Effector memory CD4-positive, alpha-beta T cell (primary cell): ENCODE data around the gene MAPK8IP3.

Experiments used
- DNase-seq, 3 donors: peaks; one replicate each; pipeline ENCODE4 v3.0.0-alpha.2; 2020
- H3K27ac ChIP-seq: 2 replicates; pipeline ENCODE4 v1.7.0; 2013; ENCODE audit warnings: mild to moderate bottlenecking, low read length, moderate library complexity; ENCODE audit not compliant: insufficient read depth, poor library complexity, severe bottlenecking
- H3K27me3 ChIP-seq: replicated peaks from 2 replicates; pipeline ENCODE4 v1.7.0; 2013; ENCODE audit warnings: mild to moderate bottlenecking, low read length; ENCODE audit not compliant: insufficient read depth, control insufficient read depth, poor library complexity, severe bottlenecking
- H3K36me3 ChIP-seq: 2 replicates; pipeline ENCODE4 v1.7.0; 2013; ENCODE audit warnings: mild to moderate bottlenecking, low read length, moderate library complexity; ENCODE audit not compliant: control insufficient read depth, insufficient read depth
- H3K4me1 ChIP-seq: 2 replicates; pipeline ENCODE4 v1.7.0; 2013; ENCODE audit warnings: low read length, mild to moderate bottlenecking; ENCODE audit not compliant: control insufficient read depth, insufficient read depth, poor library complexity, severe bottlenecking
- H3K4me3 ChIP-seq: 2 replicates; pipeline ENCODE4 v1.7.0; 2013; ENCODE audit warnings: low read length, low read depth, mild to moderate bottlenecking; ENCODE audit not compliant: insufficient read depth, poor library complexity, severe bottlenecking
- H3K9me3 ChIP-seq: 2 replicates; pipeline ENCODE4 v1.7.0; 2013; ENCODE audit warnings: mild to moderate bottlenecking, low read length, moderate library complexity; ENCODE audit not compliant: control insufficient read depth

MAPK8IP3 gene

DNA sequence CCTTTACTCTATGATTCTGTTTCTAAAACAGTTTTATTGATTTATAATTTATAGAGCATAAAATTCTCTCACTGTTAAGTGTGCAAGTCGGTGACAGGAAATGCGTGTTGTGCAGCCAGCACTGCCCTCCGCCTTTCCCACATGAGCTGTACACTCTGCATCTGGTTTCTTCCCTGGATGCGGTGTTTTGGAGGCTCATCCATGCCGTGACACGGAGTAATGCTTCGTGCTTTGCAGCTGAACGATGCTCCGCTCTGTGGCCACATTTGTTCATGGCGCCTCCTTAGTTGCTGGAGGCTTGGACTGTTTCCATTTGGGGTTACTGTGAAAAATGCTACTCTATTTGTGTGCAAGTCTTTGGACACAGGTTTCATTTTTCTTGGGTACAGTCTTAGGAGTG, 94.7 kb downstream of the MAPK8IP3 start:
- Histone ChIP-seq H3K4me1 (no peaks in the 10 kb centered on the region), H3K4me3 (no peak overlapping the region), H3K36me3 (no peaks in the 10 kb centered on the region), H3K27me3 (no peaks in the 10 kb centered on the region), H3K27ac (no peak overlapping the region), H3K9me3 (no peaks in the 10 kb centered on the region)
- DNase-seq, result no peak

DNA sequence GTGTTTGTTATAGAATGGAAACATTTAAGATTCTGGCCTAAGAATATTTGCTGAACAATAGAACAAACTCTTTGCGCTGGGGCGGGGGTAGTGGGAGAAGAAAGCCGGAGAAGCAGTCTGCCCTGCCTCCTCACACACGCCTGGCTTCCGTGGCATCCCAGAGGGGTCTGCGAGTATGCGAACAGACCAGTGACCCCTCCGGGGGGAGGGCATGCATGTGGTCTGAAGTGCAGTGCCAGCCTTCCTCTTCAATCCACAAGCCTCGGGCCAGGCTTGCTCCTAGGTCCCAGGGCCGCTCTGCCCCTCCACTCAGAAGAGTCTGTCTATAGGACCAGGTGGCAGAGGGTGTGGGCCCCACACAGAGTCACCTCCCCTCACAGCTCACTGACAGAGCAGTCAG, 101.6 kb downstream of the MAPK8IP3 start:
- no peaks in the 10 kb centered on the region for H3K9me3 ChIP-seq
- no peak overlapping the region for H3K4me3 ChIP-seq
- peaks cover 38% of the 10 kb centered on the region for H3K36me3 ChIP-seq
- H3K27ac ChIP-seq, result no peak overlapping the region
- H3K4me1 ChIP-seq, result no peaks in the 10 kb centered on the region
- DNase-seq, result no peak
- H3K27me3 ChIP-seq, result no peaks in the 10 kb centered on the region

DNA sequence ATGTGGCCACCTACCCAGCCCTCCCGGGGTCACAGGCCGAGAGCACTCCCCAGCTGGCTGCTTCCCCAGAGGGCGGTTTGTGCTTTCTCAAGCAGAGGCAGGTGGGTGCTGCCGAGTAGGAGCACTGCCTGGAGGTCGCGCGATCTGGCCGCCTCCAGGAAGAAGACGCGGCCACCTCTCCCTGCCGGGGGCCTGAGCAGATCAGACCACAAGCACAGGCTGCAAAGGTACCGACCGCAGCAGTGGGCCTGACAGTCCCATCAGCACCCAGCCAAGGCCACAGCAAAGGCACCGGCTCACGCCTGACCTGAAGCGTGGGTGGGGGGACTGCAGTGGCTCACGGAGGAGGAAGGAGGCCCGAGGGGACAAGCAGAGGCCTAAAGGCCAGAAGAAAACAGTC, 102.7 kb downstream of the MAPK8IP3 start:
- Histone ChIP-seq H3K4me1 (no peaks in the 10 kb centered on the region), H3K9me3 (no peaks in the 10 kb centered on the region), H3K27me3 (no peaks in the 10 kb centered on the region), H3K27ac (no peak overlapping the region), H3K36me3 (peaks cover 42% of the 10 kb centered on the region), H3K4me3 (no peak overlapping the region)
- no peak for DNase-seq

DNA sequence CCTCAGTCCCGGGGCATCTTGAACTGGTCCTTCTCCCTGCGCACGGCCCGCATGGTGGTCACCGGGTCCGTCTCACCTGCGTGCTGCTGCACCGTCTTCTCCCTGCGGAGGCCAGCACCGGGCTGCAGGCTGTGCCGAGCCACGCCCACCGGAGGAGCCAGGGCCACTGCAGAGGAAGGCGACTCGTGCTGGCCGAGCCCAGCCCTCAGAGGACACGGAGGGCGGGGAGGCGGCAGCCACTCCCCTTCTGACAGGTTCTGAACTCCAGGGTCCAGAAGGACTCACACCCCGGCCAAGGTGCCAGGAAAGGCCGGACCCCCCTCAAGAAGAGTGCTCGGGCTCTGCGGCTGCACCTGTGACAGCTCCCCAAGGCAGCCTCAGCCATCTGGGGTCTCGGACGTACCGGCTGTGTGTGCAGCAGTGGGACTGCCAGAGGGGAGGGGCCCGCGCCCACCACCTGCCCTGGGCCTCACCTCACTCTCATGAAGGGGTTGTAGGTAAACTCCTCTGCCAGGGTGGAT, 103.3 kb downstream of the MAPK8IP3 start:
- H3K36me3 ChIP-seq, result peaks cover 44% of the 10 kb centered on the region
- H3K4me1 ChIP-seq, result no peaks in the 10 kb centered on the region
- H3K9me3 ChIP-seq, result no peaks in the 10 kb centered on the region
- H3K4me3 ChIP-seq, result no peak overlapping the region
- DNase-seq, result no peak
- no peaks in the 10 kb centered on the region for H3K27me3 ChIP-seq
- H3K27ac ChIP-seq, result no peak overlapping the region

DNA sequence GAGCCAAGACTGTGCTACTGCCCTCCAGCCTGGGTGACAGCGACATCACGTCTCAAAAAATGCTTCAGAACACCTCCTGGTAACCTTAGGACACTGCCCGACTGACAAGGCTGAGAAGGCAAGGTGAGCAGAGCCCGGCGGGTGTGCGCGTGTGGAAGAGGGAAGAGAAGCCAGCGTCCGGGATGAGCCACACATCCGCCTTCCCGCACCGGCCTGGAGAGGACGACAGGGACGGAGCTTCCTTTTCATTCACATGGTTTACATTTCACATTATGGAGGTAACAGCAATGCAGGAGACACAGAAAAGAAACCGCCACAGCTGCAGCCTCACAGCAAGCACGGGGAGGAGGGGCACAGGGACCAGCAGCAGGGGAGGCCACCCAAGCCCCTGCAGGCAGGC, 104.1 kb downstream of the MAPK8IP3 start:
- H3K4me1 ChIP-seq, result no peaks in the 10 kb centered on the region
- DNase-seq, result no peak
- no peak overlapping the region for H3K4me3 ChIP-seq
- peaks cover 46% of the 10 kb centered on the region for H3K36me3 ChIP-seq
- no peaks in the 10 kb centered on the region for H3K9me3 ChIP-seq
- no peaks in the 10 kb centered on the region for H3K27me3 ChIP-seq
- H3K27ac ChIP-seq, result no peak overlapping the region

DNA sequence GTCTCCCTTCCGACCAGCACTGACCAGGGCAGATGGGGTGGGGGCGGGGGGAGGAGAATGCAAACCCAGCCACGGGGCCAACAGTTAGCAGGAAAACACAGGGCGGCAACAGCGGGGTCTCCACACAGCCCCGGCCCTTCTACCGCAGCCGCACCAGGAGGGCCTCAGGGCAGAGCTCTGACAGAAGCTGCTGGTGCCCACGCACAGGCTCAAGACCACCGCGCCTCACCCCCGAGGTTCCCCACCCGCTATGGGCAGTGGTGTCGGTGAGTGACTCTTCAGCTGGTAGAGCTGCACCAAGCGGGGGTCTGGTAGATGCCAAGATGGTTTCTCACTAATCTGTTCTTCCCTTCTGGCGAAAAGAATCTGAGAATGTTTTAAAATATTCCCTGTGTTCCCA, 104.5 kb downstream of the MAPK8IP3 start:
- H3K4me3 ChIP-seq, result no peak overlapping the region
- no peak for DNase-seq
- no peaks in the 10 kb centered on the region for H3K9me3 ChIP-seq
- no peaks in the 10 kb centered on the region for H3K4me1 ChIP-seq
- peaks cover 50% of the 10 kb centered on the region for H3K36me3 ChIP-seq
- H3K27me3 ChIP-seq, result no peaks in the 10 kb centered on the region
- H3K27ac ChIP-seq, result no peak overlapping the region

DNA sequence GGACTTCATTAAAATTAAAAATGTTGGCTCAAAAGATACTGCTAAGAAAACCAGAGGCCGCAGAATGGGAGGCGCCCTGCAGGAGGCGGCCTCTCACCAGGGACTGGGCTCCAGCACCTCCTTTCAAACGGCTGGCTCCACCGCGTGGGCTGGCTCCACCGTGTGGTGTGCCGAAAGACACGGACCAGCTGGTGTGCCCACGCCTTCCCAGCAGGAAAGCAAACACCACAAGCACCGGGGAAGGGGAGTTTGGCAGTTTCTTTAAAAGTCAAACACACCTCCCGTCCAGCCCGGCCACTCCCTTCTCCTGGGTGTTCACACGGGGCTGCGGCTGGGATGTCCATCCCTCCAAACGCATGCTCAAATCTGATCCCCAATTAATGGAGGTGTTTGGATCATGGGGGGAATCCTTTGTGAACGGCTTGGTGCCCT, 106.8 kb downstream of the MAPK8IP3 start:
- peak in 1 of 3 donors; percentile 15 for DNase-seq
- Histone ChIP-seq H3K4me3 (no peak overlapping the region), H3K4me1 (no peaks in the 10 kb centered on the region), H3K27ac (no peak overlapping the region), H3K9me3 (no peaks in the 10 kb centered on the region), H3K27me3 (no peaks in the 10 kb centered on the region), H3K36me3 (peaks cover 56% of the 10 kb centered on the region)

DNA sequence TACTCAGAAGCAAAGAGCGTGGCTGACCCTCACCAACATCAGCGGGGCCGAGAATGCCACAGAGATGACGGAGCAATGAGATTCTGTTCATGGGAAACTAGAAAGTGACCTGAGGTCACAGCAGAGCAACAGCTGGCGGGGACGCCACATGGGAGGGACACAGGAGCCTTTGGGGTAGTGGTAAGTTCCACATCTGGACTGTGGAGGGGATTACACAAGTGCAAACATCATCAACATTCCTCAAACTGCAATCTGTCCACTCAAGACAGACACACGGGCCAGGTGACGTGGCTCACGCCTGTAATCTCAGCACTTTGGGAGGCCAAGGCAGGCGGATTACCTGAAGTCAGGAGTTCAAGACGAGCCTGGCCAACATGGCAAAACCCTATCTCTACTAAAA, 109.5 kb downstream of the MAPK8IP3 start:
- H3K4me3 ChIP-seq, result no peak overlapping the region
- no peaks in the 10 kb centered on the region for H3K27me3 ChIP-seq
- H3K4me1 ChIP-seq, result no peaks in the 10 kb centered on the region
- H3K9me3 ChIP-seq, result no peaks in the 10 kb centered on the region
- peaks cover 60% of the 10 kb centered on the region for H3K36me3 ChIP-seq
- no peak overlapping the region for H3K27ac ChIP-seq
- no peak for DNase-seq

DNA sequence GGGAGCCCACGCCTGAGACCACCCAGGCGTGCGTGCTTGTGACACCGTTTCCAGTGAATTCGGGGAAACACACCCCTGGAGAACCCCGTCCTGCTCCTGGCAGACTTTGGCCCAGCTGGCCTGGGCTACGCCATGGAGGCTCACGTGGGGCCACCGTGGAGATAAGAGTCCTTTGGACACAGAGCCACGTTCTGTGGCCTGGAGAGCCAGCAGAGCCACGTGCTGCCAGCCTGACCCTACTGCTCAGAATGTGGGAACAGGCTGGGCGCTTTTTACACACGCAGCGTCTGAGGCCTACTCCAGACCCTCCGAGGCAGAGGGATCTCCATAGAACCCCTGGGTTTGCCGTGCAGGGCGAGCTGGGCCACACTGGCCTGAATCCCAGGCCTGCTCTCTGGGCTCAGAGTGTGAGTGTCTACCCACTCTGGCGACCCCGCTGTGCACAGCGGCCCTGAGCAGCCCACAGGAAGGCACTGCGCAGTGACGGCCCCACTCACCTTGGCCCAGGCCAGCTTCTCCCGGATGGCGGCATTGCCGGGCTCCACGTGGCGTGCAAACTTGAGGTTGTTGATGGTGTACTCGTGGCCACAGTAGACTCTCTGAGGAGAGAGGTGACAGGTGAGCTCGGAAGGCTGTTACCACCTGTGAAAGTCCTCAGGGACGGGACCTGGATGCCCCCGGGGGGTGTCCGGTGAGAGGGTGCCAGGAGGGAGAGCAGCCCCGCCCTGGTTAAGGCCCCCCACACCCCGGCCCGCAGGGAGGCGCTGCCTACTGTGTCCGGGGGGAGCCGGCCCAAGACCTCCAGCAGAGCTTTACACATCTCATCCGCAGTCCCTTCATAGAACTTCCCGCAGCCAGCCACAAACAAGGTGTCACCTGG, 110.6 kb downstream of the MAPK8IP3 start:
- H3K36me3 ChIP-seq, result peaks cover 66% of the 10 kb centered on the region
- H3K27ac ChIP-seq, result no peak overlapping the region
- H3K9me3 ChIP-seq, result no peaks in the 10 kb centered on the region
- no peak for DNase-seq
- no peaks in the 10 kb centered on the region for H3K27me3 ChIP-seq
- no peaks in the 10 kb centered on the region for H3K4me1 ChIP-seq
- H3K4me3 ChIP-seq, result no peak overlapping the region

DNA sequence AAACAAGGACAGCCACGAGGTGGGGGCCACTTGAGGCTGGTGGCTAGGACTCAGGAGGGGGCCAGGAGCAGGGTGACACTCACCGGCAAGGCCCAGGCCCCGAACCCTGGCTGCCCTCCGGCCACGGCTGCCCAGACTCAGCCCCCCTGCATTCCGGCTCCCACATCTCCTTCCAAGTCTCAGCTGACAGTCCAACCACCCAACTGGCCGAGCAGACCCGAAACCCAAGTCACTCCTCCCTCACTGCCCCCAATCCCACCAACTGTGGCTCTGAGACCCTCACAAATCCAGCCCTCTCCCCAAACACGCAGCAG, 111.2 kb downstream of the MAPK8IP3 start:
- Histone ChIP-seq H3K9me3 (no peaks in the 10 kb centered on the region), H3K4me1 (peaks cover 3% of the 10 kb centered on the region), H3K4me3 (no peak overlapping the region), H3K27ac (no peak overlapping the region), H3K27me3 (no peaks in the 10 kb centered on the region), H3K36me3 (peaks cover 70% of the 10 kb centered on the region)
- no peak for DNase-seq
